Endothelial cell of umbilical vein (primary cell): ENCODE measurements around the gene GLP2R. TPM values are rescaled to one million over a fixed set of nuclear protein-coding genes. Genes with fewer than 3 reads are reported as not detected.

ENCODE experiments used
- BruUV-seq: library from RNA; stranded (reverse); fragments of 400-500 nt; replicated peaks from 2 replicates; lab custom pipeline; 2021; lab: Mats Ljungman, UMichigan
- CTCF ChIA-PET: fragments of 300-600, 350-600 bp; sonication (Branson Sonifier 250); formaldehyde crosslinking; loops from one replicate; lab custom pipeline; 2021; ENCODE audit warnings: antibody characterized with exemption, inconsistent platforms; lab: Charles Lee
- POLR2A ChIA-PET: fragments of 300-600, 350-600 bp; sonication (Branson Sonifier 250); formaldehyde crosslinking; loops from one replicate; lab custom pipeline; 2021; ENCODE audit warnings: antibody characterized with exemption, inconsistent platforms; lab: Charles Lee
- DNase-seq: peaks from one replicate; pipeline ENCODE4 v3.0.0-alpha.2; 2011; ENCODE audit warnings: low read depth, low spot score
- FAIRE-seq: peaks from 2 replicates; lab custom pipeline; 2011; peaks lifted over from hg19 to GRCh38; lab: Jason Lieb, UNC
- H2AFZ ChIP-seq: 2 replicates; pipeline ENCODE4 v1.6.0; 2012; ENCODE audit warnings: low read depth, low read length, control low read depth, inconsistent platforms
- H3K27ac ChIP-seq: 2 replicates; pipeline ENCODE4 v1.5.1; 2011; ENCODE audit warnings: low read depth, mild to moderate bottlenecking, control low read depth, low read length, moderate library complexity; ENCODE audit not compliant: insufficient read depth
- H3K27me3 ChIP-seq, 2 experiments: 2 replicates each; pipeline versions ENCODE4 v1.6.0 to v1.6.1; 2011; ENCODE audit warnings: low read length in 2 of 2, mixed read lengths in 1 of 2; ENCODE audit not compliant: control insufficient read depth in 2 of 2, insufficient read depth in 2 of 2
- H3K36me3 ChIP-seq, 2 experiments: 2 replicates in 1 of 2; 3 replicates in 1 of 2; pipeline ENCODE4 v1.5.1; 2011; ENCODE audit warnings: low read length in 2 of 2, mild to moderate bottlenecking in 1 of 2, moderate library complexity in 1 of 2; ENCODE audit not compliant: control insufficient read depth in 2 of 2, insufficient read depth in 2 of 2; ENCODE audit errors: extremely low read depth in 1 of 2
- H3K4me1 ChIP-seq: 3 replicates; pipeline ENCODE4 v1.5.1; 2011; ENCODE audit warnings: mild to moderate bottlenecking, low read length; ENCODE audit not compliant: control insufficient read depth, insufficient read depth; ENCODE audit errors: extremely low read depth
- H3K4me2 ChIP-seq: 2 replicates; pipeline ENCODE4 v1.6.1; 2011; ENCODE audit warnings: low read length, control low read depth, mixed read lengths; ENCODE audit not compliant: insufficient read depth
- H3K4me3 ChIP-seq, 3 experiments: fragments of 200-600 bp in 1 of 3; sonication (generic), shearing (Covaris generic) in 1 of 3; replicated peaks in 1 of 3; 2 replicates each; pipeline ENCODE4 v1.5.1; 2011 to 2016; ENCODE audit warnings: control low read depth in 3 of 3, low read length in 3 of 3, mild to moderate bottlenecking in 2 of 3, inconsistent platforms in 1 of 3, low read depth in 1 of 3, moderate library complexity in 1 of 3; ENCODE audit not compliant: insufficient read depth in 1 of 3
- H3K79me2 ChIP-seq: 2 replicates; pipeline ENCODE4 v1.6.0; 2012; ENCODE audit warnings: low read length, inconsistent platforms; ENCODE audit not compliant: control insufficient read depth, insufficient read depth
- H3K9ac ChIP-seq: replicated peaks from 2 replicates; pipeline ENCODE3; 2011; ENCODE audit warnings: low read length, control low read depth; ENCODE audit not compliant: insufficient read depth; ENCODE audit errors: extremely low read depth
- H3K9me1 ChIP-seq: replicated peaks from 3 replicates; pipeline ENCODE4 v1.6.0; 2011; ENCODE audit warnings: mild to moderate bottlenecking, low read length; ENCODE audit not compliant: control insufficient read depth, insufficient read depth; ENCODE audit errors: extremely low read depth
- H3K9me3 ChIP-seq: replicated peaks from 2 replicates; pipeline ENCODE4 v1.5.1; 2012; ENCODE audit warnings: low read length, inconsistent platforms; ENCODE audit not compliant: control insufficient read depth, insufficient read depth
- H4K20me1 ChIP-seq: replicated peaks from 2 replicates; pipeline ENCODE3; 2011; ENCODE audit warnings: mild to moderate bottlenecking, low read length; ENCODE audit not compliant: control insufficient read depth, insufficient read depth; ENCODE audit errors: extremely low read depth
- EZH2 ChIP-seq: IDR thresholded peaks from 2 replicates; pipeline ENCODE4 v1.6.1; 2012; ENCODE audit warnings: borderline replicate concordance, low read depth, mild to moderate bottlenecking, moderate library complexity, low read length, inconsistent platforms; ENCODE audit not compliant: severe bottlenecking
- FOS ChIP-seq: IDR thresholded peaks from 2 replicates; pipeline ENCODE4 v1.6.1; 2011; ENCODE audit warnings: mild to moderate bottlenecking, low read length, moderate library complexity, borderline replicate concordance; ENCODE audit not compliant: insufficient read depth
- GATA2 ChIP-seq: IDR thresholded peaks from 2 replicates; pipeline ENCODE4 v1.7.0; 2011; ENCODE audit warnings: low read depth, mild to moderate bottlenecking, moderate library complexity, mixed read lengths, low read length; ENCODE audit not compliant: insufficient read length, insufficient read depth
- MYC ChIP-seq: IDR thresholded peaks from one replicate; pipeline ENCODE4 v1.6.1; 2011; ENCODE audit warnings: mild to moderate bottlenecking, low read depth, low read length
- POLR2A ChIP-seq: IDR thresholded peaks from 2 replicates; pipeline ENCODE4 v1.6.1; 2012; ENCODE audit warnings: low read depth, mild to moderate bottlenecking, control low read depth, low read length
- POLR2AphosphoS5 ChIP-seq: IDR thresholded peaks from 2 replicates; pipeline ENCODE4 v1.6.1; 2012; ENCODE audit warnings: low read depth, mild to moderate bottlenecking, control low read depth, low read length, moderate library complexity; ENCODE audit not compliant: insufficient read depth
- dilution Hi-C: fragments of 300-500 bp; cut with MboI; formaldehyde crosslinking; loops from one replicate; pipeline ENCODE4 v1.15.0; 2019; ENCODE audit warnings: low sequenced_read_pairs; ENCODE audit not compliant: extremely low pct_ligation_motif_present
- intact Hi-C: fragments of 100-400 bp; cut with micrococcal nuclease; formaldehyde crosslinking; loops from one replicate; pipeline ENCODE4 v1.10.0; 2022
- polyA plus RNA-seq, 4 experiments: library from polyadenylated mRNA; depleted of rRNA in 3 of 4; stranded (reverse) in 3 of 4; unstranded in 1 of 4; fragments of >200 nt; gene quantifications; 2 replicates each; pipeline versions ENCODE4 v1.2.1 to v1.2.3, GENCODE V29; 2011 to 2012; ENCODE audit warnings: missing spikeins in 1 of 4
- total RNA-seq: library from RNA; stranded (reverse); gene quantifications from 2 replicates; pipeline ENCODE4 v1.2.3, GENCODE V29; 2021
- TF ChIP-seq, protein P1 (sequence below): IDR thresholded peaks from 2 replicates; pipeline ENCODE4 v1.6.1; 2011; ENCODE audit not compliant: insufficient read depth, insufficient read length
- TF ChIP-seq, protein P2 (sequence below), 2 donors: IDR thresholded peaks; 1 replicate in 1 of 2; 2 replicates in 1 of 2; pipeline ENCODE4 v1.5.1; 2011; ENCODE audit warnings: low read length in 2 of 2, mild to moderate bottlenecking in 2 of 2, moderate library complexity in 2 of 2, control low read depth in 1 of 2, inconsistent platforms in 1 of 2, low read depth in 1 of 2; ENCODE audit not compliant: insufficient read depth in 1 of 2; ENCODE audit errors: extremely low read depth in 1 of 2

The GLP2R gene
- total and polyA plus RNA-seq, 2 donors (not counting 3 experiments of a cell fraction or from before 2014, with no cell fraction given): not detected

DNA sequence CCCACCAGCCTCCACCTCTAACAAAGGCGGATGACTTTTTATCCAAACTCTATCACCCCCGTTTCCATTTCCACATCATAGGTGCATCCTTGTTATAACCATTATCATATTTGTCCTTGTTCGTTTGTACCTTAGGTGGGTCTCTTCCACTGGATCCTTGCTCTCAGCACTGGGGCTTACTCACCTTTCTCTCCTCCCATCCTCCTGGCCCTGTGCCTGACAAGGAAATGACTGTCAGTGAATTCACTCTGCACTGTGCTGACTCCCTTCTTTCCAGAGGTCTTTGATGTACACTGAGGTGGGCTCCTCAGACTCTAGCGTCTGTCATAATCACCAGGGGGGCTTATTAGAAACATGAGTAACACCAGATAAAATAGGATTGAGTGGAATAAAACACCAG is 7.0 kb upstream of the GLP2R start:
- Histone ChIP-seq H3K9me3 (peaks cover 5% of the 10 kb centered on the region), H3K27me3 (no peaks in the 10 kb centered on the region), H3K36me3 (no peaks in the 10 kb centered on the region), H2AFZ (no peak overlapping the region), H3K4me2 (no peak overlapping the region), H3K9ac (no peak overlapping the region), H3K4me1 (no peaks in the 10 kb centered on the region), H3K9me1 (no peaks in the 10 kb centered on the region), H3K4me3 (no peak overlapping the region), H4K20me1 (no peaks in the 10 kb centered on the region), H3K79me2 (no peaks in the 10 kb centered on the region), H3K27ac (no peak overlapping the region)
- ChIA-PET POLR2A (no interaction called here), CTCF (no interaction called here)
- DNase-seq (no peak), FAIRE-seq (no peak)
- no TSS peak for BruUV-seq
- TF ChIP-seq POLR2AphosphoS5 (no peak), POLR2A (no peak), FOS (no peak), EZH2 (no peak), GATA2 (no peak), MYC (no peak)
- TF ChIP-seq, protein P1, sequence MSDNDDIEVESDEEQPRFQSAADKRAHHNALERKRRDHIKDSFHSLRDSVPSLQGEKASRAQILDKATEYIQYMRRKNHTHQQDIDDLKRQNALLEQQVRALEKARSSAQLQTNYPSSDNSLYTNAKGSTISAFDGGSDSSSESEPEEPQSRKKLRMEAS: no peak
- TF ChIP-seq, protein P2, sequence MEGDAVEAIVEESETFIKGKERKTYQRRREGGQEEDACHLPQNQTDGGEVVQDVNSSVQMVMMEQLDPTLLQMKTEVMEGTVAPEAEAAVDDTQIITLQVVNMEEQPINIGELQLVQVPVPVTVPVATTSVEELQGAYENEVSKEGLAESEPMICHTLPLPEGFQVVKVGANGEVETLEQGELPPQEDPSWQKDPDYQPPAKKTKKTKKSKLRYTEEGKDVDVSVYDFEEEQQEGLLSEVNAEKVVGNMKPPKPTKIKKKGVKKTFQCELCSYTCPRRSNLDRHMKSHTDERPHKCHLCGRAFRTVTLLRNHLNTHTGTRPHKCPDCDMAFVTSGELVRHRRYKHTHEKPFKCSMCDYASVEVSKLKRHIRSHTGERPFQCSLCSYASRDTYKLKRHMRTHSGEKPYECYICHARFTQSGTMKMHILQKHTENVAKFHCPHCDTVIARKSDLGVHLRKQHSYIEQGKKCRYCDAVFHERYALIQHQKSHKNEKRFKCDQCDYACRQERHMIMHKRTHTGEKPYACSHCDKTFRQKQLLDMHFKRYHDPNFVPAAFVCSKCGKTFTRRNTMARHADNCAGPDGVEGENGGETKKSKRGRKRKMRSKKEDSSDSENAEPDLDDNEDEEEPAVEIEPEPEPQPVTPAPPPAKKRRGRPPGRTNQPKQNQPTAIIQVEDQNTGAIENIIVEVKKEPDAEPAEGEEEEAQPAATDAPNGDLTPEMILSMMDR (IDR thresholded peaks at IDR 0.05; ENCODE audit: extremely low read depth in 1 of 2, insufficient read depth in 1 of 2, low read depth in 1 of 2, low read length in 2 of 2): no peak
- dilution Hi-C loops: no loop called here
- intact Hi-C loops: no loop called here
